GM21619 (cell line): ENCODE data around the gene NAP1L4.
"Not testable (repeated sequence)": the region's sequence is repeated elsewhere in the genome, so short reads cannot be mapped to it uniquely, and the experiment has no call there.

Source experiments
- ATAC-seq: cut with Tn5 transposase; IDR thresholded peaks from one replicate; pipeline ENCODE4 v1.9.1; 2021; ENCODE audit not compliant: unreplicated experiment

The NAP1L4 gene

GRCh38 chr11:2940147-2940920 is 51.8 kb downstream of the NAP1L4 start:
- no peak for ATAC-seq

GRCh38 chr11:2938458-2939418 is 53.4 kb downstream of the NAP1L4 start:
- ATAC-seq = not testable (repeated sequence)

GRCh38 chr11:2937641-2938457 is 54.3 kb downstream of the NAP1L4 start:
- not testable (repeated sequence) for ATAC-seq

- no peak for ATAC-seq
These were observed 57.4 kb downstream of the NAP1L4 start for GRCh38 chr11:2934611-2935239.

- ATAC-seq = no peak
These were observed 58.0 kb downstream of the NAP1L4 start for GRCh38 chr11:2934021-2934550.

GRCh38 chr11:2933375-2934020 is 58.6 kb downstream of the NAP1L4 start:
- no peak for ATAC-seq

GRCh38 chr11:2932850-2933251 is 59.3 kb downstream of the NAP1L4 start:
- ATAC-seq = no peak

GRCh38 chr11:2931771-2932738 is 60.1 kb downstream of the NAP1L4 start:
- ATAC-seq = no peak

- ATAC-seq = no peak
These were observed 60.7 kb downstream of the NAP1L4 start for GRCh38 chr11:2931420-2931746.

GRCh38 chr11:2930704-2931419 is 61.3 kb downstream of the NAP1L4 start:
- ATAC-seq = no peak

- ATAC-seq = no peak
These were observed 62.0 kb downstream of the NAP1L4 start for GRCh38 chr11:2929950-2930703.

GRCh38 chr11:2929531-2929949 is 62.6 kb downstream of the NAP1L4 start:
- ATAC-seq = no peak

- ATAC-seq = no peak
These were observed 63.3 kb downstream of the NAP1L4 start, which contains the start of gene PHLDA2 for GRCh38 chr11:2928605-2929530. Gene PHLDA2, minus strand, starts transcription at chr11:2929420. Its CDS starts 56 bp downstream, at chr11:2929364.

GRCh38 chr11:2927851-2928604 is 64.1 kb downstream of the NAP1L4 start:
- ATAC-seq = no peak

GRCh38 chr11:2927121-2927800 is 64.9 kb downstream of the NAP1L4 start:
- ATAC-seq = no peak
